Choroid plexus epithelial cell (primary cell): ENCODE results near the gene CHD6.

Experiments
- DNase-seq: peaks from one replicate; pipeline ENCODE4 v3.0.0-alpha.2; 2010; ENCODE audit warnings: low read depth
- H3K4me3 ChIP-seq: 2 replicates; pipeline ENCODE4 v1.5.1; 2011; ENCODE audit warnings: low read depth, mild to moderate bottlenecking, control low read depth, low read length, moderate library complexity
- CTCF ChIP-seq: conservative IDR thresholded peaks from 2 replicates; pipeline ENCODE4 v1.5.1; 2011; ENCODE audit warnings: low read depth, mild to moderate bottlenecking, control low read depth, inconsistent platforms, low read length, moderate library complexity

CHD6 gene

DNA sequence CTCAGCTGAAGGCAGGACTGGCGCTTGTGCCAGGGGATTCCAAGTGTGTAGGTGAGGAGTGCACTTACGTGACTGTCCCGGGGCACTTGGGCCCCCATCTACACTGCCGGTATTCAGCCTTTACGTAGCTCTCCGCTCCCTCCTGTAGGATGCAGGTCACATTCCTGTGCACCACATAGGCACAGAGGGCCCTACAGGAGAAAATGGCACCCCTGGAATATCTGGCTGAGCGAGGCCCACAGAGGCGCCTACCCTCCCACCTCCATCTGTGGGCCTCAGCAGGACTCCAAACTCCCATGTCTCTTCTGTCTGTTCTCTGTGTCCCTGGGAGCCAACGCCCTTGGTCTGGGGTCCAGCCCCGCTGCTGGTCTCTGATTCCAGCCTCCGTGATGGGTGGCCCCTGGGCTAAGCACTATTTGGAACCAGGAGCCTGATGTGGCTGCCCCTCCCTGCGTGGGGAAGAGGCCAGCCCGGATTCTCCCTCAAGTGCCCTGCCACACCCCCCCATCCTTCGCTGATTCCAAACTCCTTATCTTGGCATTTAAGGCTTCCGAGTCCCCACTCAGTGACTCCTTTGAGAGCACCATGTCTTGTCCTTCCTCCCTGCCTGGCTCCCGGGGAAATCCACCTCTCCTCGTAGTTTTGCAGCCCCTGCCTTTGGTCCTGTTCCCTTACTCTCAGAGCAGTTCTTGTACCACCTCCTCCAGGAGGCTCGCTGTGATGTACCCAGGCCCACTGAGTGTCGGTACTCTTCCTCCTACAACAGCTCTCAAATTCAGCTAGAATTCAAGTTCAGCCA, 253.0 kb downstream of the CHD6 start:
- no peak for TF ChIP-seq CTCF
- H3K4me3 ChIP-seq: no peak overlapping the region
- DNase-seq: no peak

GRCh38 chr20:41364236-41364855, 253.8 kb downstream of the CHD6 start:
- H3K4me3 ChIP-seq: no peak overlapping the region
- TF ChIP-seq CTCF: no peak

GRCh38 chr20:41363601-41364000, 254.6 kb downstream of the CHD6 start:
- H3K4me3 ChIP-seq: no peak overlapping the region
- no peak for TF ChIP-seq CTCF
- DNase-seq: no peak

More at GRCh38 chr20:41364236-41364855, 253.8 kb downstream of the CHD6 start:
- no peak for DNase-seq

GRCh38 chr20:41362748-41363140, 255.4 kb downstream of the CHD6 start:
- H3K4me3 ChIP-seq: no peak overlapping the region
- no peak for TF ChIP-seq CTCF
- DNase-seq: no peak

GRCh38 chr20:41361757-41362747, 256.1 kb downstream of the CHD6 start:
- TF ChIP-seq CTCF: no peak
- H3K4me3 ChIP-seq: no peak overlapping the region
- no peak for DNase-seq

DNA sequence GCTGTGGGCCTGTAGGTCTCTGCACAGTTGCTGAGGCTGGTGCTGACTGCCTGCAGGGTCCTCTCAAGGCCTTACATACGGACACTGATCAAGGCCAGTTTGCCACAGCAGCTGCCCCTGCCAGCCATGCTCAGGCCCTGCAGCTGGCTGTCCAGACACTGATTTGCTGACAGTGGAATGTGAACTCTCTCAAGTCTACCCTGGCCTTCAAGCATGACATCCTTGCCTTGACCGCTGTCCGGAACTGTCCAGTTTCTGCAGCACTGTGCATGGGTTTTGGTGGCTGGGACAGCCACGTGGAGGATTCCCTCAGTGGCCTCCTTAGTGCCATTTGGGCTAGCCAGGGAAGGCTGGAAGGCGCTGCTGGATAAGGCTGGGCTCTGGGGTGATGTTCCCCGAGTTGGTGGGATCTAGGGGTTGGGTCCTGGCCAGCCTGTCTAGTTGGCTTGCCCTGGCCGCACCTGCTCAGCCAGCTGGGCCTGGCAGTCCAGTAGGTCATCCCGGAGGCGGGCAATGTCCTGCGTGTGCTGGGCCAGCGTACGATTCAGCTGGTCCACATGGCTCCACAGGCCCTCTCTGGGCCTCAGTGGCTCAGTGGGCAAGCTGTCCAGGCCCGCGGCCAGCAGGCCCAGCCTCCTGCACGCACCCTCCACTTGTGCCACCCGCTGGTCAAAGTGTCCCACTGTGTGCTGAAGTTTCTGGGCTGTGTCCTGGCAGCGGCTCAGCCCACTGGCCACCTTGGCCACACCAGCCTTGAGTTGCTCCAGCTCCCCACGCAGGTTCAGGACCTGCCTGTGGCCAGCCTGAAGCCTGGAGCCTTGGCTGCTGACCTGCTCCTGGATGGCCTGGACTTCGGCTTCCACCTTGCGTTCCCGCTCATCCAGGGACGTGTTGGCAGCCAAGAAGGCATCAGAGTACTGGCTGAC, 257.1 kb downstream of the CHD6 start:
- DNase-seq: no peak
- no peak overlapping the region for H3K4me3 ChIP-seq
- no peak for TF ChIP-seq CTCF
